H1 (cell line): ENCODE measurements around the gene CCSAP. TPM values are rescaled to one million over a fixed set of nuclear protein-coding genes. Genes with fewer than 3 reads are reported as not detected.

Source experiments
- CTCF ChIA-PET: fragments of 300-600 bp; sonication (Branson Sonifier 250); formaldehyde crosslinking; loops from one replicate; lab custom pipeline; 2021; ENCODE audit not compliant: partially characterized antibody; lab: Charles Lee
- POLR2A ChIA-PET: fragments of 300-600 bp; sonication (Branson Sonifier 250); formaldehyde crosslinking; loops from one replicate; lab custom pipeline; 2021; ENCODE audit warnings: inconsistent platforms; ENCODE audit not compliant: partially characterized antibody; lab: Charles Lee
- DNase-seq, 2 experiments: peaks; one replicate each; pipeline versions ENCODE4 v3.0.0 to v3.0.0-alpha.2; 2010 to 2022; ENCODE audit warnings: low spot score in 2 of 2, low read depth in 1 of 2, mixed read lengths in 1 of 2
- FAIRE-seq: peaks from 2 replicates; lab custom pipeline; 2011; peaks lifted over from hg19 to GRCh38; lab: Jason Lieb, UNC
- H2AFZ ChIP-seq: 2 replicates; pipeline ENCODE4 v1.8.1; 2012; ENCODE audit warnings: low read length, inconsistent platforms
- H2AK5ac ChIP-seq: 2 replicates; pipeline ENCODE4 v1.6.1; 2013; ENCODE audit warnings: low read depth, low read length
- H2BK120ac ChIP-seq: replicated peaks from 2 replicates; pipeline ENCODE3; 2013; ENCODE audit warnings: low read depth, low read length, inconsistent platforms
- H2BK12ac ChIP-seq: 2 replicates; pipeline ENCODE4 v1.6.1; 2013; ENCODE audit warnings: low read depth, low read length
- H2BK15ac ChIP-seq: 2 replicates; pipeline ENCODE4 v1.6.1; 2013; ENCODE audit warnings: low read length
- H2BK20ac ChIP-seq: 2 replicates; pipeline ENCODE4 v1.6.1; 2013; ENCODE audit warnings: low read length
- H2BK5ac ChIP-seq: 2 replicates; pipeline ENCODE4 v1.6.1; 2013; ENCODE audit warnings: low read depth, low read length
- H3K14ac ChIP-seq: 2 replicates; pipeline ENCODE4 v1.6.1; 2013; ENCODE audit warnings: inconsistent platforms; ENCODE audit not compliant: insufficient read length
- H3K18ac ChIP-seq: 2 replicates; pipeline ENCODE4 v1.6.1; 2013; ENCODE audit warnings: low read length; ENCODE audit errors: extremely low read depth
- H3K23ac ChIP-seq: 2 replicates; pipeline ENCODE4 v1.6.1; 2013; ENCODE audit warnings: inconsistent platforms; ENCODE audit not compliant: insufficient read length
- H3K23me2 ChIP-seq: 2 replicates; pipeline ENCODE4 v1.6.1; 2013; ENCODE audit warnings: low read depth, low read length
- H3K27ac ChIP-seq: 2 replicates; pipeline ENCODE4 v1.6.1; 2011; ENCODE audit warnings: low read depth, low read length, inconsistent platforms
- H3K27me3 ChIP-seq, 4 experiments: replicated peaks in 1 of 4; 1 replicate in 1 of 4; 2 replicates in 3 of 4; pipeline versions ENCODE4 v1.6.1 to v1.8.1; 2011 to 2013; ENCODE audit warnings: low read length in 3 of 4, mild to moderate bottlenecking in 3 of 4, inconsistent platforms in 2 of 4, mixed read lengths in 2 of 4, moderate library complexity in 1 of 4; ENCODE audit not compliant: control insufficient read depth in 3 of 4, insufficient read depth in 3 of 4; ENCODE audit errors: extremely low read depth in 1 of 4
- H3K36me3 ChIP-seq, 4 experiments: 2 replicates each; pipeline versions ENCODE4 v1.6.1 to v1.8.1; 2011 to 2013; ENCODE audit warnings: mild to moderate bottlenecking in 4 of 4, low read length in 3 of 4, moderate library complexity in 2 of 4, control low read depth in 1 of 4, inconsistent platforms in 1 of 4; ENCODE audit not compliant: insufficient read depth in 4 of 4, control insufficient read depth in 2 of 4
- H3K4ac ChIP-seq: replicated peaks from 2 replicates; pipeline ENCODE3; 2013; ENCODE audit warnings: low read length, low read depth, mixed read lengths, inconsistent platforms; ENCODE audit not compliant: insufficient read length
- H3K4me1 ChIP-seq, 4 experiments: replicated peaks in 1 of 4; 1 replicate in 1 of 4; 2 replicates in 3 of 4; pipeline versions ENCODE4 v1.6.1 to v1.8.1; 2011 to 2013; ENCODE audit warnings: low read length in 3 of 4, inconsistent platforms in 2 of 4, mixed read lengths in 1 of 4; ENCODE audit not compliant: insufficient read depth in 4 of 4, control insufficient read depth in 3 of 4
- H3K4me2 ChIP-seq, 2 experiments: 2 replicates each; pipeline versions ENCODE4 v1.6.1 to v1.8.1; 2011 to 2013; ENCODE audit warnings: low read depth in 2 of 2, low read length in 2 of 2, control low read depth in 1 of 2, inconsistent platforms in 1 of 2, mild to moderate bottlenecking in 1 of 2; ENCODE audit not compliant: insufficient read depth in 1 of 2
- H3K4me3 ChIP-seq, 4 experiments: fragments of 200-600, 300-600 bp in 1 of 4; sonication (generic), shearing (Covaris generic), sonication (Bioruptor Twin) in 1 of 4; 2 replicates each; pipeline versions ENCODE4 v1.5.1 to v1.8.1; 2011 to 2016; ENCODE audit warnings: low read length in 4 of 4, low read depth in 3 of 4, control low read depth in 2 of 4, inconsistent platforms in 2 of 4, mild to moderate bottlenecking in 2 of 4, mixed read lengths in 1 of 4, moderate library complexity in 1 of 4; ENCODE audit not compliant: insufficient read depth in 2 of 4; ENCODE audit errors: extremely low read depth in 1 of 4
- H3K56ac ChIP-seq: replicated peaks from 2 replicates; pipeline ENCODE3; 2013; ENCODE audit warnings: low read depth, mild to moderate bottlenecking, mixed read lengths, low read length, inconsistent platforms; ENCODE audit not compliant: insufficient read length
- H3K79me1 ChIP-seq: 2 replicates; pipeline ENCODE4 v1.6.1; 2013; ENCODE audit warnings: low read depth, low read length, control low read depth
- H3K79me2 ChIP-seq, 2 experiments: 2 replicates each; pipeline versions ENCODE4 v1.6.1 to v1.8.1; 2012 to 2013; ENCODE audit warnings: low read length in 2 of 2, mild to moderate bottlenecking in 2 of 2, inconsistent platforms in 1 of 2; ENCODE audit not compliant: insufficient read depth in 2 of 2, control insufficient read depth in 1 of 2
- H3K9ac ChIP-seq, 4 experiments: replicated peaks in 1 of 4; 1 replicate in 1 of 4; 2 replicates in 3 of 4; pipeline versions ENCODE4 v1.6.1 to v1.8.1; 2011 to 2013; ENCODE audit warnings: low read depth in 3 of 4, low read length in 3 of 4, control low read depth in 2 of 4, mild to moderate bottlenecking in 2 of 4, moderate library complexity in 2 of 4, inconsistent platforms in 1 of 4; ENCODE audit errors: extremely low read depth in 1 of 4
- H3K9me3 ChIP-seq, 2 experiments: 2 replicates each; pipeline versions ENCODE4 v1.6.1 to v1.8.1; 2012 to 2013; ENCODE audit warnings: mild to moderate bottlenecking in 2 of 2, moderate library complexity in 2 of 2, control low read depth in 1 of 2, inconsistent platforms in 1 of 2, low read depth in 1 of 2, low read length in 1 of 2, mixed read lengths in 1 of 2; ENCODE audit not compliant: insufficient read depth in 2 of 2
- H4K20me1 ChIP-seq, 2 experiments: replicated peaks in 1 of 2; 2 replicates each; pipeline versions ENCODE3 to v1.8.1; 2011 to 2013; ENCODE audit warnings: inconsistent platforms in 2 of 2, low read length in 2 of 2, mild to moderate bottlenecking in 1 of 2; ENCODE audit not compliant: insufficient read depth in 2 of 2, control insufficient read depth in 1 of 2
- H4K5ac ChIP-seq: 2 replicates; pipeline ENCODE4 v1.6.1; 2013; ENCODE audit warnings: low read length, low read depth, mixed read lengths, inconsistent platforms; ENCODE audit not compliant: insufficient read length
- H4K8ac ChIP-seq: 2 replicates; pipeline ENCODE4 v1.8.0; 2013; ENCODE audit warnings: mild to moderate bottlenecking, moderate library complexity, low read length, inconsistent platforms; ENCODE audit not compliant: insufficient read depth; ENCODE audit errors: extremely low read depth
- H4K91ac ChIP-seq: replicated peaks from 2 replicates; pipeline ENCODE3; 2013; ENCODE audit warnings: low read length, mixed read lengths, inconsistent platforms; ENCODE audit not compliant: insufficient read length
- NANOG ChIP-seq: IDR thresholded peaks from 2 replicates; pipeline ENCODE4 v1.6.1; 2011; ENCODE audit warnings: low read length, low read depth, mild to moderate bottlenecking, inconsistent platforms; ENCODE audit not compliant: insufficient read depth, poor library complexity, severe bottlenecking
- RAD21 ChIP-seq, 2 experiments: IDR thresholded peaks in 1 of 2; conservative IDR thresholded peaks in 1 of 2; 2 replicates each; pipeline ENCODE4 v1.6.1; 2011; ENCODE audit warnings: low read depth in 2 of 2, low read length in 2 of 2, improper control_type of control experiment in 1 of 2, inconsistent platforms in 1 of 2, mild to moderate bottlenecking in 1 of 2, moderate library complexity in 1 of 2
- WGBS, 2 experiments: shearing (Covaris generic) in 1 of 2; methylation state at CpG; one replicate each; pipeline versions ENCODE4 v1.1.6 to v1.1.7; 2013 to 2015; ENCODE audit warnings: low lambda C conversion rate in 2 of 2, mixed read lengths in 2 of 2, inconsistent platforms in 1 of 2, low coverage in 1 of 2, missing lambda C conversion rate in 1 of 2; ENCODE audit not compliant: insufficient replicate concordance in 2 of 2, insufficient coverage in 1 of 2, insufficient read length in 1 of 2; ENCODE audit errors: extremely low coverage in 1 of 2, missing lambda C conversion rate in 1 of 2; 5-methylcytosine and 5-hydroxymethylcytosine counted together
- polyA plus RNA-seq, 7 experiments: library from polyadenylated mRNA; depleted of rRNA in 3 of 7; stranded (reverse) in 5 of 7; unstranded in 2 of 7; fragments of >200 nt in 5 of 7; fragments of 200-250 nt in 2 of 7; gene quantifications; 1 replicate in 5 of 7; 2 replicates in 1 of 7; 4 replicates in 1 of 7; pipeline versions ENCODE4 v1.2.1 to v1.2.3, GENCODE V29; 2011 to 2013; ENCODE audit warnings: missing spikeins in 2 of 7, mixed read lengths in 2 of 7
- total RNA-seq: library from RNA; stranded (reverse); fragmentation: NEBNext Ultra II Directional; extraction: Animal tissue kit (Norgen Biotek cat#: 25700); gene quantifications from 2 replicates; pipeline ENCODE4 v1.2.1, GENCODE V29; 2021

The CCSAP gene
- total and polyA plus RNA-seq, 2 of the 8 experiments (the other 6 are each of a cell fraction or from before 2014, with no cell fraction given), result 3.5 to 17.2 TPM

DNA sequence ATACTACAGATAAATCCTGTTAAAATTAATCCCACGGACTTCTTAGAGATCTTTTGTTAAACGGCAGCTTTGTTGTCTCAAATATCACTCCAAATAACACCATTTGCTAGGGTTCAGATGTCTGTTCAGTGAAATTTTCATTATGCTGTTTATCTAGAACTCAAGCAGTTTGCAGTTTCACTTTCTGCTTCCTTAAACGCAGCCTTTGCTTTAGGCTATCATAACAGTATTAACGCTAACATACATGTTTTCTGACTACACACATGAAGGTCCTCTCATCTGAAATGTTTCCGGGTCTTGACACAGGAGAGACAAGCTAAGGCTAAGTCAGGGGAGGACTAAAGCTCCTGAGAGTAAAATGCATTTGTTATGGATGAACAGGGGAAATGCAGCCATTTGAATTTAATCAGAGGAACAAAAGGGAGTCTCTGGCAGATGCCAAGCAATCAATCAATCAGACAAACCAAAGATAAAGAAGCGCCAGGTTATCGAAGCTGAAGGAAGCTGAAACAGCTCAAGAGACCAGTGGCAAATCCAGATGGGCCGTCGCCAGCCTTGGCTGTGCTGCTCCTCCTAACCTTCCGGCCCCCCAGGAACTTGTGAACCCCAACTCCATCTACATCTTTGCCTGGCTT is 16.9 kb downstream of the CCSAP start:
- POLR2A ChIA-PET, result interaction anchor here (0.7 to 1.4 kb wide), 2 partner anchors 9 kb away, joined by 3 read pairs; no protein-coding TSS in a partner anchor
- Histone ChIP-seq H3K4me1 (0 out of 7 replicates have a peak, but pooled peaks cover 0 to 3% (median 0%) of the 10 kb centered on the region in 4 experiments), H4K5ac (no peak overlapping the region), H3K4me2 (no peak overlapping the region), H3K79me1 (peaks cover 4% of the 10 kb centered on the region; the same call in 1 of the 2 replicates), H2BK15ac (no peak overlapping the region), H3K23ac (no peak overlapping the region), H2AK5ac (no peak overlapping the region), H3K79me2 (peaks cover 0 to 17% of the 10 kb centered on the region in 2 experiments; a peak in 1 of 4 replicates), H3K4ac (no peak overlapping the region), H3K56ac (no peak overlapping the region), H2AFZ (no peak overlapping the region), H4K91ac (no peak overlapping the region), H3K14ac (no peak overlapping the region), H3K27ac (no peak overlapping the region), H3K4me3 (no peak overlapping the region), H3K36me3 (peaks cover 3 to 35% (median 6%) of the 10 kb centered on the region in 4 experiments; a peak in 4 of 8 replicates), H4K8ac (no peak overlapping the region), H4K20me1 (no peaks in the 10 kb centered on the region), H2BK12ac (no peak overlapping the region), H3K9me3 (no peaks in the 10 kb centered on the region), H3K27me3 (no peaks in the 10 kb centered on the region), H3K9ac (no peak overlapping the region), H3K23me2 (no peaks in the 10 kb centered on the region), H2BK20ac (no peak overlapping the region), H2BK120ac (no peak overlapping the region), H2BK5ac (no peak overlapping the region), H3K18ac (no peak overlapping the region)
- DNase-seq, result no peak
- 91% methylated on average over 10 of the region's 10 CpGs; no CpG with 5 or more reads in 1 of the 2 experiments for WGBS, 2 experiments
- CTCF ChIA-PET, result interaction anchor here (1.1 kb wide), 1 partner anchor 13 kb away, joined by 3 read pairs; no protein-coding TSS in a partner anchor
- TF ChIP-seq RAD21 (IDR thresholded peaks at IDR 0.05 in 1 of 2, conservative IDR thresholded peaks at IDR 0.05 in 1 of 2; ENCODE audit: low read depth in 2 of 2, low read length in 2 of 2) (no peak), NANOG (no peak)
- no peak for FAIRE-seq
